HG03571 (cell line): Measurements from ENCODE around the gene NIBAN1.
A peak's percentile ranks its signal among the peaks of the same experiment; 100 is the strongest.

Experiments
- ATAC-seq: cut with Tn5 transposase; IDR thresholded peaks from one replicate; pipeline ENCODE4 v1.9.1; 2021; ENCODE audit not compliant: unreplicated experiment

Gene NIBAN1

GRCh38 chr1:184947497-184948256 is 26.6 kb downstream of the NIBAN1 start:
- ATAC-seq, result no peak

GRCh38 chr1:184945678-184946412 is 28.5 kb downstream of the NIBAN1 start:
- peak; percentile 41 for ATAC-seq

- ATAC-seq, result peak; percentile 52
Observed at GRCh38 chr1:184945029-184945428, 29.3 kb downstream of the NIBAN1 start.

GRCh38 chr1:184943998-184944397 is 30.3 kb downstream of the NIBAN1 start:
- no peak for ATAC-seq

GRCh38 chr1:184941735-184942134 is 32.6 kb downstream of the NIBAN1 start:
- ATAC-seq, result peak; percentile 69

- ATAC-seq, result no peak
Observed at GRCh38 chr1:184941410-184941733, 32.9 kb downstream of the NIBAN1 start.

- ATAC-seq, result no peak
Observed at GRCh38 chr1:184940694-184941409, 33.5 kb downstream of the NIBAN1 start.

GRCh38 chr1:184940226-184940625 is 34.1 kb downstream of the NIBAN1 start:
- ATAC-seq, result no peak

- ATAC-seq, result no peak
Observed at GRCh38 chr1:184937729-184938128, 36.6 kb downstream of the NIBAN1 start.

GRCh38 chr1:184935920-184936798 is 38.1 kb downstream of the NIBAN1 start:
- ATAC-seq, result no peak

GRCh38 chr1:184933944-184934343 is 40.4 kb downstream of the NIBAN1 start:
- ATAC-seq, result no peak

GRCh38 chr1:184932319-184932718 is 42.0 kb downstream of the NIBAN1 start:
- ATAC-seq, result no peak

- ATAC-seq, result no peak
Observed at GRCh38 chr1:184931566-184931965, 42.7 kb downstream of the NIBAN1 start.

GRCh38 chr1:184930645-184931044 is 43.7 kb downstream of the NIBAN1 start:
- ATAC-seq, result no peak

GRCh38 chr1:184930232-184930631 is 44.1 kb downstream of the NIBAN1 start:
- no peak for ATAC-seq

- ATAC-seq, result no peak
Observed at GRCh38 chr1:184929711-184930202, 44.6 kb downstream of the NIBAN1 start.

GRCh38 chr1:184928394-184928793 is 45.9 kb downstream of the NIBAN1 start:
- ATAC-seq, result no peak
